ENCODE data around the gene ATP5PD.
A peak's percentile ranks its signal among the peaks of the same experiment; 100 is the strongest.
"Not testable (repeated sequence)": the region's sequence is repeated elsewhere in the genome, so short reads cannot be mapped to it uniquely, and the experiment has no call there.

The ATP5PD gene

GRCh38 chr17:75077496-75078283, 30.9 kb upstream of the ATP5PD start:
- peak; percentile 43 for DNase-seq (ENCODE audit: low spot score)

GRCh38 chr17:75077072-75077495, 30.3 kb upstream of the ATP5PD start:
- no peak for DNase-seq (ENCODE audit: low spot score)

GRCh38 chr17:75075597-75076336, 29.0 kb upstream of the ATP5PD start:
- DNase-seq (ENCODE audit: low spot score), result no peak

- no peak for DNase-seq (ENCODE audit: low spot score)
These were observed 27.8 kb upstream of the ATP5PD start for GRCh38 chr17:75074532-75074931.

GRCh38 chr17:75073618-75074047, 26.9 kb upstream of the ATP5PD start:
- DNase-seq (ENCODE audit: low spot score), result no peak

- DNase-seq (ENCODE audit: low spot score), result not testable (repeated sequence)
These were observed 26.1 kb upstream of the ATP5PD start for GRCh38 chr17:75072909-75073308.

- DNase-seq (ENCODE audit: low spot score), result not testable (repeated sequence)
These were observed 24.9 kb upstream of the ATP5PD start for GRCh38 chr17:75071478-75072271.

GRCh38 chr17:75069783-75070182, 23.0 kb upstream of the ATP5PD start:
- DNase-seq (ENCODE audit: low spot score), result no peak

- no peak for DNase-seq (ENCODE audit: low spot score)
These were observed 22.0 kb upstream of the ATP5PD start for GRCh38 chr17:75068750-75069149.

GRCh38 chr17:75067856-75068255, 21.1 kb upstream of the ATP5PD start:
- peak; percentile 25 for DNase-seq (ENCODE audit: low spot score)

GRCh38 chr17:75065562-75066151, 18.9 kb upstream of the ATP5PD start:
- DNase-seq (ENCODE audit: low spot score), result no peak

GRCh38 chr17:75064867-75065561, 18.2 kb upstream of the ATP5PD start:
- no peak for DNase-seq (ENCODE audit: low spot score)

GRCh38 chr17:75064460-75064859, 17.7 kb upstream of the ATP5PD start:
- no peak for DNase-seq (ENCODE audit: low spot score)

GRCh38 chr17:75064040-75064439, 17.3 kb upstream of the ATP5PD start:
- DNase-seq (ENCODE audit: low spot score), result no peak

GRCh38 chr17:75063626-75064025, 16.9 kb upstream of the ATP5PD start:
- DNase-seq (ENCODE audit: low spot score), result no peak

- DNase-seq (ENCODE audit: low spot score), result no peak
These were observed 16.4 kb upstream of the ATP5PD start for GRCh38 chr17:75063201-75063600.

GRCh38 chr17:75061618-75062017, 14.8 kb upstream of the ATP5PD start:
- no peak for DNase-seq (ENCODE audit: low spot score)

- no peak for DNase-seq (ENCODE audit: low spot score)
These were observed 14.3 kb upstream of the ATP5PD start for GRCh38 chr17:75061055-75061438.

GRCh38 chr17:75060434-75061054, 13.8 kb upstream of the ATP5PD start:
- DNase-seq (ENCODE audit: low spot score), result no peak

- DNase-seq (ENCODE audit: low spot score), result no peak
These were observed 12.9 kb upstream of the ATP5PD start for GRCh38 chr17:75059369-75060345.
